Motor neuron (in vitro differentiated cells): ENCODE measurements around the gene CD8B2. TPM values are rescaled to one million over a fixed set of nuclear protein-coding genes. Genes with fewer than 3 reads are reported as not detected.
"Not testable (repeated sequence)": the region's sequence is repeated elsewhere in the genome, so short reads cannot be mapped to it uniquely, and the experiment has no call there.

Experiments
- ATAC-seq, 8 experiments: fragments of 200-7000 bp; cut with Tn5 transposase; replicated peaks in 6 of 8; 2 replicates each; pipeline ENCODE4 v1.8.0; 2021; ENCODE audit warnings: mild to moderate bottlenecking in 8 of 8, moderate library complexity in 8 of 8
- H3K27ac ChIP-seq, 2 donors: fragments of 250-450 bp; sonication (Bioruptor Pico); 2 replicates each; pipeline ENCODE4 v1.9.0; 2021; ENCODE audit warnings: antibody characterized with exemption in 2 of 2, mild to moderate bottlenecking in 2 of 2, moderate library complexity in 1 of 2
- H3K4me1 ChIP-seq, 2 donors: fragments of 250-450 bp; sonication (Bioruptor Pico); replicated peaks in 1 of 2; 2 replicates each; pipeline ENCODE4 v1.6.1; 2021; ENCODE audit warnings: antibody characterized with exemption in 2 of 2, mild to moderate bottlenecking in 2 of 2, moderate library complexity in 1 of 2
- H3K4me3 ChIP-seq, 5 donors: fragments of 250-450 bp; sonication (Bioruptor Pico); 2 replicates each; pipeline ENCODE4 v1.9.0; 2021; ENCODE audit warnings: antibody characterized with exemption in 5 of 5, mild to moderate bottlenecking in 5 of 5, moderate library complexity in 4 of 5
- WGBS, 10 experiments: fragments of 450-650 bp; shearing (Covaris generic); methylation state at CpG; one replicate each; pipeline ENCODE4 v1.0.0; 2022; 5-methylcytosine and 5-hydroxymethylcytosine counted together
- in situ Hi-C, 9 experiments: fragments of 400-800 bp; cut with MboI; loops; one replicate each; pipeline ENCODE4 v1.15.0; 2021; ENCODE audit warnings: low sequenced_read_pairs in 9 of 9, low pct_unique_long_range_greater_than_20kb in 2 of 9; ENCODE audit not compliant: unreplicated experiment in 9 of 9
- total RNA-seq, 8 experiments: library from RNA; unstranded; fragments of 300-600 nt; gene quantifications; 2 replicates each; pipeline versions ENCODE4 v1.2.3 to v1.2.4, GENCODE V29; 2022

Gene CD8B2
- total RNA-seq, 8 experiments from 2014 or later: 0.05 to 0.43 (median 0.13) TPM; not detected in 3

DNA sequence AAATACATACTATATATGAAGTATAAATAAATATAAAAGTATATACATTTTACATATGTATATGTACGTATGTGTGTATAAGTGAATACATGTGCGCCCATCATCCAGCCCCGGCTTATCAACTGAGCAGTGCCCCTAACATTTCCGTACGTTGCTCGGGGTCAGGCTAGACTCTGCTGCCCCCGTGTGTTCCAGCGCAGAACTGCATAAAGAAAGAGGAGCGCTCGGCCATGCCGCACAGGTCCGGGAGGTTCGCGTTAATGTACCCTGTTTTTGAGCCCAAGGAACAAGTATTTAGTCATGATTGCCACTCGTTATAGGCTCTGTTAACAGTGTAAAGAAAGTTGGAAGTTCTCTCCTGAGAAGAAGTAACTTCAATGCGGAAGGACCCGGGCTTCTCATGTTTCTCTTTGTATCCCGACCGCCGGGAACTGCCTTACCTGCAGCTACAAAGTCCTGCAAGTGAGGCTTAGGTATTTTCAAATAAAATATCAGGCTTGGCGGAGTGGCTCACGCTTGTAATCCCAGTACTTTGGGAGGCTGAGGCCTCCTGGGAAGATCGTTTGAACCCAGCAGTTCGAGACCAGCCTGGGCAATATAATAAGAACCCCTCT, 55.7 kb downstream of the CD8B2 start:
- H3K27ac ChIP-seq: no peak overlapping the region
- ATAC-seq: peak; percentile 75 to 97 (median 81)
- H3K4me1 ChIP-seq: peaks cover 0 to 3% of the 10 kb centered on the region in 2 donors
- 0 to 50% (median 10%) methylated on average over 3 to 24 of the region's 24 CpGs; no CpG with 5 or more reads in 2 of the 10 experiments for WGBS, 10 experiments
- H3K4me3 ChIP-seq: peak overlapping the region in 2 of 5 donors; percentile 12 to 18
- in situ Hi-C loops: loop anchor here in 3 of 9 experiments (25.0 kb wide), 1 partner anchor 431 kb away; no protein-coding TSS in a partner anchor

DNA sequence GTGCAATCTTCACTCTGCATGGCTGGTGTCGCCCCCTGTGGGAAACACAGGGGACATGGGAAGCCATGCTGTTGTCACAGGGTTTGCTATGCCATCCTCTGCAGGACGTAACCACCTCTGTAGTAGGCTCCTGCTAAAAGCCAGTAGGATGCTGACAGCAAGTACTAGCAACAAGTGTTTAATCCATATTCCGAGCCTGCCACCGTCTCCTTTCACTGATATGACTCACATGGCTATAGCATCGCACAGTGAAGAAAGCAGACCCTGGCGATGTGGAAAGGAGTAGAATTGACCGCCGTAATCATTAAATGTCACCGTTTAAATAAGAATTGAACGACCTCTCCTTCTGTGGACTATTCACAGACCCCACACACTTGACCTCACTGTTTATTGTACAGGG, 57.8 kb downstream of the CD8B2 start:
- Histone ChIP-seq H3K27ac (no peak overlapping the region), H3K4me1 (no peaks in the 10 kb centered on the region), H3K4me3 (no peak overlapping the region)
- WGBS, 10 experiments: 36 to 100% (median 81%) methylated on average over 1 to 7 of the region's 10 CpGs; no CpG with 5 or more reads in 4 of the 10 experiments
- peak in 5 of 8 experiments; percentile 60 to 85 (median 72) for ATAC-seq
- in situ Hi-C loops: loop anchor here in 3 of 9 experiments (25.0 kb wide), 1 partner anchor 433 kb away; no protein-coding TSS in a partner anchor

DNA sequence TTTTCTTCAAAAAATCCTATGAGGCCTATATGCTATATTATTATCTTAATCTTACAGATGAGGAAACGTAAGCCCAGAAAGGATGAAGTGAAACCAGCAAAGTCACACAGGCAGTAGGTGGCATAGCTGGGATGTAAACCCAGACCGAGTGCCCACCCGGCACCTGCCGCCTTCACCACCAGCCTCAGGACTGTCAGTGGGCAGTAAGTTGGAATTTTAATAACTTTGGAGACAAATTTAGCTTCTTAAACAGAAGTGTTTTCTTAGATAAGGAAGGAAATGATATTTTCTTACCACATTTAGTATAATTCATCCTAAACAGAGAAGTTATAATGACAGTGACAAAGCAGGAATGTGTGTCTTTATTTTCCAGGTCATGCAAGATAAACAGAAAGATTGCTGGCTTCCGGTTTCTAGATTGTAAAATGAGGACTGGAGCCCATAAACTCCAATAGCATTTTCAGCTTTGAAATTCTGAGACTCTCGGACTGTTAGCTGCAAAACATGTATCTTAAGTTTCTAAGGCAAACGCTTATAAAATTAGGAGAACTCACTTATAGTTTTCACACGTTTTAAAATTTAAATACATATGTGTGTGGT, 59.3 kb downstream of the CD8B2 start:
- Histone ChIP-seq H3K4me1 (no peaks in the 10 kb centered on the region), H3K27ac (no peak overlapping the region), H3K4me3 (no peak overlapping the region)
- WGBS, 10 experiments: 27 to 98% (median 80%) methylated on average over 1 to 8 of the region's 8 CpGs
- in situ Hi-C loops: loop anchor here in 3 of 9 experiments (25.0 kb wide), 1 partner anchor 434 kb away; no protein-coding TSS in a partner anchor
- ATAC-seq: no peak

DNA sequence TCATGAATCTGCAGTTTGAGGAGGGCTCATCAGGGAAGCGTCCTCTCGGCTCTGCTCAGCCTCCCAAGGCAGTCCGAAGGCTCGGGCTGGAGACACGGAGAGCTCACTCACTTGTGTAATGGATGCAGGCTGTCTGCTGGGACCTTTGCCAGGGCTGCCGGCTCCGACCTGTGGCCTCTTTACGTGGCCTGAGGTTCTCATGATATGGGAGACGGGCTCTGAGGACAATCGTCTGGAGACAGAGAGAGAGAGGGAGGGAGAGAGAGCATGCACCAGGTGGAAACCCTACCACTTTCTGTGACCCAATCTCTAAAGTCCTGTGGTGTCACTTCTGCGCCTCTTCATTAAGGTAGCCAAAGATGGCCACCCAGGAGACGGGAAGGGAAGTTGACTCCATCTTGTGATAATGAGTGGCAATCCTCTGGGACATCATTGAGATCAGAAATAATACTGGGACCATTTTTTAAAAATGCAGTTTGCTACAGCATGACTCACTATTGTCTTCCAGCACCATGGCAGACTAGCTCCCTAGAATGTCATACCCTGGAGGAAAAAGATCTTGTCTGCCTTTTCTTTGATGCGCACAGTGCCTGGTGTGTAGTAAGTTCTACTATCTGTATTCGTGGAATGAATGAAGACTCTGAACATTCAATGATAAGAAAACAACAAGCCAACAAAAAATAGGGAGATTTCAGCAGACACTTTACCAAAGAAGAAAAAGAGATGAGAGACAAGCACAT, 60.2 kb downstream of the CD8B2 start:
- peak in 2 of 8 experiments; percentile 69 for ATAC-seq
- H3K4me3 ChIP-seq: no peak overlapping the region
- H3K27ac ChIP-seq: no peak overlapping the region
- no peaks in the 10 kb centered on the region for H3K4me1 ChIP-seq
- in situ Hi-C loops: loop anchor here in 3 of 9 experiments (25.0 kb wide), 1 partner anchor 435 kb away; no protein-coding TSS in a partner anchor
- 27 to 100% (median 67%) methylated on average over 1 to 9 of the region's 14 CpGs; no CpG with 5 or more reads in 1 of the 10 experiments for WGBS, 10 experiments

DNA sequence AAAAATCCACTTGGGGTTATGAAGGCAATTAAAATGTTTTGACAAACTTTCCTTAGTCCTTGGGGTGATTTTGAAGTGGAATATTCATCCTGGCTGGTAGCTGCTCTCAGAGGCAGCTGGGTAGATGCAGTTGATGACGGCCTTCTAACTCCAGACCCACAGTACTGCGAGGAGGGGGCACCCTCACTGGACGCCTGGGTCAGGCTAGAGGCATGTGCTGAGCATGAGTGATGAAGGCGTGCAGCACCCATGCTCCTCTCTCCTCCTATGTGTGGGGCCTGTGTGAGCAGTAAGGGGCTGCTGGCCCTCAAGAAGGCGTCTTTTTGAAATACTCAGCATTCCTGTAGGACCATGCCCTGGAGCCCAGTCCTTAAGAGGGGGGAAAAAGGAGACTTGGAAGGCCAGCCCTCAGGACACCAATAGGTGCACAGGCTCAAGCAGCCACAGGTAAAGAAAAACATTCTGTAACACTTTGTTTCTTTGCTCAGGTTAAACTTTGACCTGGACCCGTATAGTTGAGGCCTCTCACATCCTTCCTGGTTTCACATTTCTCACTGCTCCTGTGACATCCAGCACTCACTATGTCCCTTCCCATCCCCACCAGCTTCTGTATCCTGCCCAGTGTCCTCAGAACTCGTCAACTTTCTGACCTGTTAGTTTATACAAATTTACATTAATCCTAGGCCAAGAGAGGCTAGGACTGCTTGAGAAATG, 64.4 kb downstream of the CD8B2 start:
- in situ Hi-C loops: loop anchor here in 1 of 9 experiments (25.0 kb wide), 1 partner anchor 439 kb away; no protein-coding TSS in a partner anchor
- H3K27ac ChIP-seq: no peak overlapping the region
- peak in 1 of 8 experiments; percentile 76 for ATAC-seq
- 45 to 100% (median 83%) methylated on average over 1 to 7 of the region's 7 CpGs; no CpG with 5 or more reads in 3 of the 10 experiments for WGBS, 10 experiments
- no peaks in the 10 kb centered on the region for H3K4me1 ChIP-seq
- H3K4me3 ChIP-seq: no peak overlapping the region

DNA sequence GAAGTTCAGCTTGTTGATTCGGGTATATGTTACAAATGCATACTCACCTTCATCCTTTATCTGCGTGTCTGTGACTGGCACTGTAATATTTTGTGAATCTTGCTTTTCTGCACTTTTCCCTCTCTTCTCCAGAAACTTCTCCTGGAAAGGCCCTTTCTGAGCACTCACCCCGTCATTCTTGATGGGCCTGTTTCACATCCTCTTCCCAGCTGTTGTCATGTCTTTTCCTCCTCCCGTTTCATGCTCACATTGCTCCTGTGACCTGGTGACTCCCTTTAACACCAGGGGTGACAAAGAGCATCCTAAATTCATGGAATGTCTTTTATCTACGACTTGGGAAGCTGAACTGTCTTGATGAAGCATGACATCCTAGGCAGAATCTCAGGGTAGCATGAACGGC, 65.8 kb downstream of the CD8B2 start:
- in situ Hi-C loops: loop anchor here in 1 of 9 experiments (25.0 kb wide), 1 partner anchor 441 kb away; no protein-coding TSS in a partner anchor
- no peaks in the 10 kb centered on the region for H3K4me1 ChIP-seq
- ATAC-seq: no peak
- 20 to 80% (median 68%) methylated on average over 1 to 5 of the region's 6 CpGs; no CpG with 5 or more reads in 1 of the 10 experiments for WGBS, 10 experiments
- no peak overlapping the region for H3K4me3 ChIP-seq
- no peak overlapping the region for H3K27ac ChIP-seq

DNA sequence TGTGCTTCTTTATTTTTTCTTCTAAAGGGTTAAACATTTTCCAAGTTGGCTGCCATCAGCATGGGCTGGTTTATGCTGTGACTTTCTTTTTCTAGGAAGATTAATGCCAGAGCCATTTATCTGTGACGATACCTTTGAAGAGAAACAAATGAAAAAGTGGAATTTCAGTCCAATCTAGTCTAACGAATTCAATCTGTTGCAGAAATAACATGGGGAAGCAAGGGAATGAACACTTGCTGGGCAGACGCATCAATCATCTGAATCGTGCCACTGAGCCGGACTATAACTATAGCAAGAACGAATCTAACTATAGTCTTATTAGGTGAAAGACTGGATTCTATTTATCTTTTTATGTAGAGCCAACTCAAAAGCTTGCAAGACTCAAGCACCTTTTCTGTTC, 66.2 kb downstream of the CD8B2 start:
- no peaks in the 10 kb centered on the region for H3K4me1 ChIP-seq
- H3K27ac ChIP-seq: no peak overlapping the region
- WGBS, 10 experiments: 11 to 85% (median 38%) methylated on average over 1 to 6 of the region's 6 CpGs
- H3K4me3 ChIP-seq: no peak overlapping the region
- no peak for ATAC-seq
- in situ Hi-C loops: loop anchor here in 1 of 9 experiments (25.0 kb wide), 1 partner anchor 441 kb away; no protein-coding TSS in a partner anchor

DNA sequence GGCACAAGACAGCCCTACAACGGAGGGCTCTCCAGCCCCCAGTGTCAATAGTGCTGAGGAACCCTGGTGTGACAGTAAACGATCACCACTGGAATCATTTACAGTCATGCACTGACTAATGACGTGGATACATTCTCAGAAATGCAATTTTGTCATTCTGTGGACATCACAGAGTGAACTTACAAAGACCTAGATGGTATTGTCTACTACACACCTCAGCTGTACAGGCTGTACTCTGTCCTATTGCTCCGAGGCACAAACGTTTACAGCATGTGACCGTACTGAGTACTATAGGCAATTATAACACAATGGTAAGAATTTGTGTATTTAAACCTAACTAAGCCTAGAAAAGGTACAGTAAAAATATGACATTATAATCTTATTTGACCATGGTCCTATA, 67.2 kb downstream of the CD8B2 start:
- in situ Hi-C loops: loop anchor here in 1 of 9 experiments (25.0 kb wide), 1 partner anchor 442 kb away; no protein-coding TSS in a partner anchor
- H3K4me3 ChIP-seq: no peak overlapping the region
- no peak overlapping the region for H3K27ac ChIP-seq
- H3K4me1 ChIP-seq: no peaks in the 10 kb centered on the region
- 20 to 89% (median 67%) methylated on average over 1 to 6 of the region's 6 CpGs; no CpG with 5 or more reads in 2 of the 10 experiments for WGBS, 10 experiments
- no peak for ATAC-seq

DNA sequence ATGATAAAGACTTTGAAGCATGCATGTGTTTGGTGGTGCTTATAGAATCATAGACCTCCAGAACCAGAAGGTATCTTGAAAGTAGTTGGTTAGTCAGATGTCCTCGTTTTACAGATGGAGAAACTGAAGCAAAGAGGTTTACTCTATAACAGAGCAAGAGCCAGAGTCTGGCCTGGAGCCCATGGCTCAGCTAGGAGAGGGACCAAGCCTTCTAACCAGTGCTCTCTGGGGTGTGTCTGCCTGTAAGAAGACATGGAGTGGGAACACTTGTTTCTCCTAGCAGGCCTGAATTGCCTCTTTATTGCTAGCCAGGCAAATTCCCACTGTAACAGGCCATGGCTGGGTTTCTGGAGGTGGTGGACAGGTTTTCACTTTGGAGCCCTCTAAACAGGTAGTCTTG, 67.9 kb downstream of the CD8B2 start:
- no peaks in the 10 kb centered on the region for H3K4me1 ChIP-seq
- no peak overlapping the region for H3K4me3 ChIP-seq
- in situ Hi-C loops: loop anchor here in 1 of 9 experiments (25.0 kb wide), 1 partner anchor 443 kb away; no protein-coding TSS in a partner anchor
- WGBS, 10 experiments: 0% methylated on average over 1 of the region's 1 CpG; no CpG with 5 or more reads in 7 of the 10 experiments
- H3K27ac ChIP-seq: no peak overlapping the region
- ATAC-seq: no peak

DNA sequence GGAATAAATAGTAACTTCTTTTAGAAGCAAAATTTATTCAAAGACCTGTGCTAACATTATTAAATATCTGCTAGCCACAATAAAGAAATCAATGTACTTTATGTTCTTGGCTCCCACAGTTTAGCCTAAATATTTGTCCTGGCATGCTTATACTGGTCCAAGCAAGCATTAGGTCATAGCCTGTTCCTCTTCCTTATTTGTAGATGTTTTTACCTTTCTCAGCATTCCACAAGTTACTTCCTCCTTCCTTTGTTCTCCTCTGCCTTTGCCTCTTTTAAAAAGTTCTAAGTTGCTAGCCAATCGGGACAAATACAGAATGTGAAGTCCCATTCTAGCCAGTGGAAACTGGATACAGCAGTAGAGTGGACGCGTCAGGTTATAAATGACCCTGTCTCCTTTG, 72.6 kb downstream of the CD8B2 start:
- in situ Hi-C loops: loop anchor here in 1 of 9 experiments (25.0 kb wide), 1 partner anchor 447 kb away; no protein-coding TSS in a partner anchor
- not testable (repeated sequence) for ATAC-seq, H3K4me3 ChIP-seq, H3K27ac ChIP-seq, H3K4me1 ChIP-seq
- WGBS, 10 experiments: 40 to 100% (median 90%) methylated on average over 1 to 2 of the region's 3 CpGs; no CpG with 5 or more reads in 5 of the 10 experiments

DNA sequence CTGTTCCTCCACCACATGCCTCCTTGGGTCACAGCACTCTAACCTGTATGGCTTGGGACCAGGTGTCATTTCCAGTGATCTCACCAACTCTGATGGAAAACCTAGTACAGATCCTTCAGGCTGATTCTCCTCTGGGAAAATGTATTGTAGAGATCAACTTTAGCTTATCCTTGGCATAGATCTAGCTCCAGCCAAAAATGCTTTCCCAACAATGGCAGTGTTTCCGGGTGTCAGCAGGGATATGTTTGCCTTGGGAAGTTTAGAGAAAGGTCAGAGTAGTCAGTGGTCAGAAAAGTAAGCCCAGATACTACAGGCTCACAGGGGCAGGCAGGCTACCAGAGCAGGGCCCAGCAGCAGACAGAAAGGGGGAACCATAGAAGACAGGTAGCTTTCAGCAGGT, 73.6 kb downstream of the CD8B2 start:
- in situ Hi-C loops: loop anchor here in 1 of 9 experiments (25.0 kb wide), 1 partner anchor 448 kb away; no protein-coding TSS in a partner anchor
- Histone ChIP-seq H3K4me1 (peaks cover 0 to under 1% of the 10 kb centered on the region in 2 donors), H3K27ac (no peak overlapping the region), H3K4me3 (no peak overlapping the region)
- WGBS, 10 experiments: 17 to 100% (median 80%) methylated on average over 1 of the region's 1 CpG; no CpG with 5 or more reads in 4 of the 10 experiments
- ATAC-seq: no peak

DNA sequence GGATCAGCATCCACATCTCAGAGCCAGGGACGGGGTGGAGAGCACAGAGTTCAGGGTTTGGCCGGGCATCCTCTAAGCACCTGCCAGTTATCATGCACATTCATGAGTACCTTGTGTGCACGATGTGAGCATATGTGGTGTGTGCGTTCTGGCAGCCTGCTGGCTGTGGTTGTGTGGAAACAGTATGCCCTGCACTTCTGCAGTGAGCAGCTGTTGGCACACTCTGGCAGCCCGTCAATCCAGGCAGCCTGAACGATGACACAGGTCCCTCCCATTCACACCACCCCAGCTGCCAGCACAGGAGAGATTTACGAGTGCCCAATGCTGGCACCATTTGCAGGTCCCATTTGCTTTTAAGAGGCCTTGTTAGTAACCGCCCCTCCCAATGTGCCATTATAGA, 74.2 kb downstream of the CD8B2 start:
- Histone ChIP-seq H3K27ac (no peak overlapping the region), H3K4me1 (peaks cover 3 to 6% of the 10 kb centered on the region in 2 donors), H3K4me3 (no peak overlapping the region)
- 29 to 93% (median 65%) methylated on average over 1 to 6 of the region's 8 CpGs; no CpG with 5 or more reads in 4 of the 10 experiments for WGBS, 10 experiments
- no peak for ATAC-seq
- in situ Hi-C loops: loop anchor here in 1 of 9 experiments (25.0 kb wide), 1 partner anchor 449 kb away; no protein-coding TSS in a partner anchor
